ENCODE results near the gene ELF2.

GRCh38 chr4:139153411-139154133, 23.4 kb downstream of the ELF2 start:
- TF ChIP-seq CTCF (conservative IDR thresholded peaks at IDR 0.05; ENCODE audit: low read depth, low read length) (no peak), EZH2 (IDR thresholded peaks at IDR 0.05; ENCODE audit: borderline replicate concordance, low read depth, low read length, poor library complexity, severe bottlenecking) (no peak)
